A673 (cell line): ENCODE data around the gene MSI2.

Experiments
- CTCF ChIP-seq: fragments of 300-800, 200-600 bp; sonication (generic); conservative IDR thresholded peaks from 2 replicates; pipeline ENCODE4 v1.5.1; 2017; ENCODE audit warnings: low read depth, mild to moderate bottlenecking, antibody characterized with exemption, low read length, moderate library complexity, mixed read lengths
- EZH2 ChIP-seq: fragments of 200-600 bp; sonication (generic); IDR thresholded peaks from 2 replicates; pipeline ENCODE4 v1.6.1; 2017; ENCODE audit warnings: borderline replicate concordance, low read depth, mild to moderate bottlenecking, mixed read lengths, antibody characterized with exemption, low read length; ENCODE audit not compliant: poor library complexity, severe bottlenecking

GRCh38 chr17:57572062-57572461 lies 315.7 kb downstream of the MSI2 start:
- TF ChIP-seq CTCF (no peak), EZH2 (no peak)
